Measurements from ENCODE around the gene RGP1. TPM values are rescaled to one million over a fixed set of nuclear protein-coding genes. Genes with fewer than 3 reads are reported as not detected.

The RGP1 gene
- total RNA-seq, 1 donor from 2014 or later = 16.2 TPM

- Histone ChIP-seq H3K27ac (no peak overlapping the region), H3K36me3 (peaks cover 15 to 93% of the 10 kb centered on the region in 2 donors)
These were observed 38.1 kb upstream of the RGP1 start for GRCh38 chr9:35710818-35711500.

GRCh38 chr9:35711501-35712428 lies 37.3 kb upstream of the RGP1 start:
- no peaks in the 10 kb centered on the region for H3K27me3 ChIP-seq
- H3K4me3 ChIP-seq = no peak overlapping the region
- no peaks in the 10 kb centered on the region for H3K4me1 ChIP-seq
- no peak overlapping the region for H3K27ac ChIP-seq
- H3K36me3 ChIP-seq = peaks cover 15 to 93% of the 10 kb centered on the region in 2 donors
- intact Hi-C loops (cut with DNase I) = no loop called here
- no peak for DNase-seq (ENCODE audit: extremely low spot score in 2 of 2)
- no peaks in the 10 kb centered on the region for H3K9me3 ChIP-seq
- TF ChIP-seq POLR2AphosphoS5 (IDR thresholded peaks at IDR 0.05; ENCODE audit: insufficient read depth in 1 of 2, low read depth in 1 of 2) = no peak
- TF ChIP-seq POLR2A (IDR thresholded peaks at IDR 0.05) = no peak

More at GRCh38 chr9:35710818-35711500, 38.1 kb upstream of the RGP1 start:
- Histone ChIP-seq H3K4me1 (no peaks in the 10 kb centered on the region), H3K9me3 (no peaks in the 10 kb centered on the region), H3K27me3 (no peaks in the 10 kb centered on the region), H3K4me3 (no peak overlapping the region)
- intact Hi-C loops (cut with DNase I) = no loop called here
- TF ChIP-seq POLR2AphosphoS5 (IDR thresholded peaks at IDR 0.05; ENCODE audit: insufficient read depth in 1 of 2, low read depth in 1 of 2) = no peak
- no peak for TF ChIP-seq POLR2A (IDR thresholded peaks at IDR 0.05)
- DNase-seq (ENCODE audit: extremely low spot score in 2 of 2) = no peak

GRCh38 chr9:35712762-35713400 lies 36.2 kb upstream of the RGP1 start:
- H3K4me3 ChIP-seq = no peak overlapping the region
- no peak for DNase-seq (ENCODE audit: extremely low spot score in 2 of 2)
- H3K9me3 ChIP-seq = no peaks in the 10 kb centered on the region
- TF ChIP-seq CTCF (IDR thresholded peaks at IDR 0.05) (no peak), POLR2AphosphoS5 (IDR thresholded peaks at IDR 0.05; ENCODE audit: insufficient read depth in 1 of 2, low read depth in 1 of 2) (no peak), POLR2A (IDR thresholded peaks at IDR 0.05) (no peak)
- H3K36me3 ChIP-seq = peaks cover 20 to 93% of the 10 kb centered on the region in 2 donors
- H3K4me1 ChIP-seq = no peaks in the 10 kb centered on the region
- no peak overlapping the region for H3K27ac ChIP-seq
- no peaks in the 10 kb centered on the region for H3K27me3 ChIP-seq
- intact Hi-C loops (cut with DNase I) = no loop called here

GRCh38 chr9:35713578-35713977 lies 35.5 kb upstream of the RGP1 start:
- H3K9me3 ChIP-seq = no peaks in the 10 kb centered on the region
- no peak overlapping the region for H3K4me3 ChIP-seq
- intact Hi-C loops (cut with DNase I) = no loop called here
- no peak overlapping the region for H3K27ac ChIP-seq
- H3K4me1 ChIP-seq = no peaks in the 10 kb centered on the region
- H3K27me3 ChIP-seq = no peaks in the 10 kb centered on the region
- TF ChIP-seq POLR2AphosphoS5 (IDR thresholded peaks at IDR 0.05; ENCODE audit: insufficient read depth in 1 of 2, low read depth in 1 of 2) (no peak), POLR2A (IDR thresholded peaks at IDR 0.05) (no peak), CTCF (IDR thresholded peaks at IDR 0.05) (no peak)
- DNase-seq (ENCODE audit: extremely low spot score in 2 of 2) = no peak
- H3K36me3 ChIP-seq = peaks cover 24 to 93% of the 10 kb centered on the region in 2 donors

GRCh38 chr9:35714123-35714522 lies 35.0 kb upstream of the RGP1 start:
- DNase-seq (ENCODE audit: extremely low spot score in 2 of 2) = no peak
- Histone ChIP-seq H3K4me1 (no peaks in the 10 kb centered on the region), H3K27me3 (no peaks in the 10 kb centered on the region), H3K9me3 (no peaks in the 10 kb centered on the region), H3K27ac (no peak overlapping the region), H3K36me3 (peaks cover 25 to 93% of the 10 kb centered on the region in 2 donors), H3K4me3 (no peak overlapping the region)
- intact Hi-C loops (cut with DNase I) = no loop called here
- TF ChIP-seq POLR2AphosphoS5 (IDR thresholded peaks at IDR 0.05; ENCODE audit: insufficient read depth in 1 of 2, low read depth in 1 of 2) (peak in 1 of 2 donors; percentile 10), POLR2A (IDR thresholded peaks at IDR 0.05) (no peak)

- no peaks in the 10 kb centered on the region for H3K4me1 ChIP-seq
- intact Hi-C loops (cut with DNase I) = no loop called here
- TF ChIP-seq POLR2AphosphoS5 (IDR thresholded peaks at IDR 0.05; ENCODE audit: insufficient read depth in 1 of 2, low read depth in 1 of 2) = peak in 1 of 2 donors; percentile 12
- TF ChIP-seq CTCF (IDR thresholded peaks at IDR 0.05) = no peak
- no peaks in the 10 kb centered on the region for H3K9me3 ChIP-seq
- no peaks in the 10 kb centered on the region for H3K27me3 ChIP-seq
- no peak for DNase-seq (ENCODE audit: extremely low spot score in 2 of 2)
- no peak overlapping the region for H3K27ac ChIP-seq
- no peak overlapping the region for H3K4me3 ChIP-seq
- H3K36me3 ChIP-seq = peaks cover 25 to 96% of the 10 kb centered on the region in 2 donors
These were observed 34.4 kb upstream of the RGP1 start for GRCh38 chr9:35714579-35715252.

Data from vagina (tissue), 2 donors.